Immature natural killer cell (primary cell): ENCODE measurements around the gene DAPP1. TPM values are rescaled to one million over a fixed set of nuclear protein-coding genes. Genes with fewer than 3 reads are reported as not detected.
A peak's percentile ranks its signal among the peaks of the same experiment; 100 is the strongest.
"Not testable (repeated sequence)": the region's sequence is repeated elsewhere in the genome, so short reads cannot be mapped to it uniquely, and the experiment has no call there.

Source experiments
- DNase-seq, 3 donors: peaks; one replicate each; pipeline ENCODE4 v3.0.0; 2022; ENCODE audit warnings: mixed read lengths in 1 of 3
- H3K27ac Mint-ChIP-seq, 6 donors: one replicate each; pipeline ENCODE4 v1.8.0; 2020; ENCODE audit warnings: mixed read lengths in 6 of 6, mild to moderate bottlenecking in 5 of 6, inconsistent platforms in 4 of 6, moderate library complexity in 3 of 6
- H3K27me3 Mint-ChIP-seq, 3 donors: one replicate each; pipeline ENCODE4 v1.8.0; 2020 to 2021; ENCODE audit warnings: low read depth in 3 of 3, mild to moderate bottlenecking in 3 of 3, mixed read lengths in 3 of 3, moderate library complexity in 3 of 3, inconsistent platforms in 1 of 3
- H3K36me3 Mint-ChIP-seq, 3 donors: one replicate each; pipeline ENCODE4 v1.8.0; 2020; ENCODE audit warnings: mixed read lengths in 3 of 3, inconsistent platforms in 2 of 3, mild to moderate bottlenecking in 2 of 3
- H3K4me1 Mint-ChIP-seq, 2 donors: one replicate each; pipeline ENCODE4 v1.8.0; 2020; ENCODE audit warnings: inconsistent platforms in 2 of 2, mild to moderate bottlenecking in 2 of 2, mixed read lengths in 2 of 2, moderate library complexity in 1 of 2
- H3K4me3 Mint-ChIP-seq, 5 donors: one replicate each; pipeline ENCODE4 v1.8.0; 2020; ENCODE audit warnings: mild to moderate bottlenecking in 5 of 5, mixed read lengths in 5 of 5, inconsistent platforms in 3 of 5, moderate library complexity in 3 of 5
- H3K9me3 Mint-ChIP-seq, 6 donors: one replicate each; pipeline ENCODE4 v1.8.0; 2020; ENCODE audit warnings: mild to moderate bottlenecking in 6 of 6, mixed read lengths in 6 of 6, inconsistent platforms in 4 of 6, moderate library complexity in 3 of 6
- polyA plus RNA-seq, 3 donors: library from polyadenylated mRNA; unstranded; fragments of 300-500 nt; fragmentation: Illumina TruSeq; gene quantifications; one replicate each; pipeline ENCODE4 v1.2.3, GENCODE V29; 2021

The DAPP1 gene
- 10 to 100 TPM; 11.7 to 13.8 (median 13.2) TPM for polyA plus RNA-seq

GRCh38 chr4:99816545-99817308, at the start of gene DAPP1:
Gene DAPP1, plus strand, starts transcription at chr4:99816827. Its CDS starts 87 bp downstream, at chr4:99816914.
- peaks cover 20 to 36% of the 10 kb centered on the region in 2 donors for H3K4me1 Mint-ChIP-seq
- peak within 1 kb of the TSS; percentile 57 to 90 (median 80) for H3K27ac Mint-ChIP-seq
- H3K4me3 Mint-ChIP-seq = peak within 1 kb of the TSS; percentile 77 to 84 (median 79)
- peak; percentile 60 to 71 (median 65) for DNase-seq
- H3K36me3 Mint-ChIP-seq = no peaks in the 10 kb centered on the region
- peaks cover 0 to 6% (median 2%) of the 10 kb centered on the region in 3 donors for H3K27me3 Mint-ChIP-seq
- no peaks in the 10 kb centered on the region for H3K9me3 Mint-ChIP-seq

GRCh38 chr4:99770842-99771241, 45.8 kb upstream of the DAPP1 start:
- H3K4me1 Mint-ChIP-seq, H3K27ac Mint-ChIP-seq, H3K4me3 Mint-ChIP-seq, DNase-seq, H3K36me3 Mint-ChIP-seq: not testable (repeated sequence)
- Mint-ChIP-seq H3K27me3 (peaks cover 0 to 12% (median 0%) of the 10 kb centered on the region in 3 donors), H3K9me3 (peaks cover 5 to 17% (median 7%) of the 10 kb centered on the region in 6 donors)

GRCh38 chr4:99783940-99784339, 32.7 kb upstream of the DAPP1 start:
- peaks cover 0 to 8% (median 0%) of the 10 kb centered on the region in 6 donors for H3K9me3 Mint-ChIP-seq
- no peaks in the 10 kb centered on the region for H3K4me1 Mint-ChIP-seq
- peaks cover 2 to 10% (median 3%) of the 10 kb centered on the region in 3 donors for H3K27me3 Mint-ChIP-seq
- no peak for DNase-seq
- no peaks in the 10 kb centered on the region for H3K36me3 Mint-ChIP-seq
- no peak overlapping the region for H3K27ac Mint-ChIP-seq
- H3K4me3 Mint-ChIP-seq = no peak overlapping the region

- H3K9me3 Mint-ChIP-seq = peaks cover 0 to 8% (median 0%) of the 10 kb centered on the region in 6 donors
- no peaks in the 10 kb centered on the region for H3K36me3 Mint-ChIP-seq
- H3K4me1 Mint-ChIP-seq = no peaks in the 10 kb centered on the region
- DNase-seq = no peak
- H3K4me3 Mint-ChIP-seq = no peak overlapping the region
- peaks cover 2 to 10% (median 7%) of the 10 kb centered on the region in 3 donors for H3K27me3 Mint-ChIP-seq
- H3K27ac Mint-ChIP-seq = no peak overlapping the region
Observed at GRCh38 chr4:99784842-99785241, 31.8 kb upstream of the DAPP1 start.

GRCh38 chr4:99790796-99791617, 25.6 kb upstream of the DAPP1 start:
- Mint-ChIP-seq H3K27ac (no peak overlapping the region), H3K9me3 (peaks cover 0 to 4% (median 0%) of the 10 kb centered on the region in 6 donors), H3K27me3 (peaks cover 2 to 10% (median 8%) of the 10 kb centered on the region in 3 donors), H3K4me3 (no peak overlapping the region), H3K36me3 (no peaks in the 10 kb centered on the region), H3K4me1 (no peaks in the 10 kb centered on the region)
- DNase-seq = no peak

GRCh38 chr4:99800332-99801004, 16.2 kb upstream of the DAPP1 start:
- Mint-ChIP-seq H3K27ac (no peak overlapping the region), H3K9me3 (peaks cover 0 to 3% (median under 1%) of the 10 kb centered on the region in 6 donors), H3K4me3 (no peak overlapping the region), H3K27me3 (peaks cover 0 to 21% (median 13%) of the 10 kb centered on the region in 3 donors), H3K4me1 (no peaks in the 10 kb centered on the region), H3K36me3 (no peaks in the 10 kb centered on the region)
- DNase-seq = no peak

- Mint-ChIP-seq H3K27ac (no peak overlapping the region), H3K9me3 (peaks cover 0 to 3% (median under 1%) of the 10 kb centered on the region in 6 donors), H3K36me3 (no peaks in the 10 kb centered on the region), H3K4me3 (no peak overlapping the region), H3K4me1 (no peaks in the 10 kb centered on the region), H3K27me3 (peaks cover 0 to 15% (median 13%) of the 10 kb centered on the region in 3 donors)
- no peak for DNase-seq
Observed at GRCh38 chr4:99801005-99801699, 15.5 kb upstream of the DAPP1 start.

- H3K27me3 Mint-ChIP-seq = peaks cover 3 to 17% (median 17%) of the 10 kb centered on the region in 3 donors
- no peaks in the 10 kb centered on the region for H3K36me3 Mint-ChIP-seq
- H3K9me3 Mint-ChIP-seq = no peaks in the 10 kb centered on the region
- H3K4me1 Mint-ChIP-seq = no peaks in the 10 kb centered on the region
- no peak overlapping the region for H3K27ac Mint-ChIP-seq
- DNase-seq = no peak
- H3K4me3 Mint-ChIP-seq = no peak overlapping the region
Observed at GRCh38 chr4:99803566-99804101, 13.0 kb upstream of the DAPP1 start.

GRCh38 chr4:99806545-99806944, 10.1 kb upstream of the DAPP1 start:
- no peak overlapping the region for H3K4me3 Mint-ChIP-seq
- peaks cover 5 to 18% (median 9%) of the 10 kb centered on the region in 3 donors for H3K27me3 Mint-ChIP-seq
- no peaks in the 10 kb centered on the region for H3K9me3 Mint-ChIP-seq
- H3K4me1 Mint-ChIP-seq = no peaks in the 10 kb centered on the region
- H3K36me3 Mint-ChIP-seq = no peaks in the 10 kb centered on the region
- no peak for DNase-seq
- H3K27ac Mint-ChIP-seq = no peak overlapping the region

- Mint-ChIP-seq H3K27ac (no peak overlapping the region), H3K4me1 (no peaks in the 10 kb centered on the region), H3K4me3 (no peak overlapping the region), H3K36me3 (no peaks in the 10 kb centered on the region), H3K9me3 (no peaks in the 10 kb centered on the region), H3K27me3 (peaks cover 5 to 18% (median 9%) of the 10 kb centered on the region in 3 donors)
- no peak for DNase-seq
Observed at GRCh38 chr4:99807666-99808065, 9.0 kb upstream of the DAPP1 start.

- no peaks in the 10 kb centered on the region for H3K9me3 Mint-ChIP-seq
- no peaks in the 10 kb centered on the region for H3K4me1 Mint-ChIP-seq
- peak; percentile 31 to 44 (median 32) for DNase-seq
- H3K27ac Mint-ChIP-seq = no peak overlapping the region
- no peak overlapping the region for H3K4me3 Mint-ChIP-seq
- peaks cover 5 to 15% (median 9%) of the 10 kb centered on the region in 3 donors for H3K27me3 Mint-ChIP-seq
- H3K36me3 Mint-ChIP-seq = no peaks in the 10 kb centered on the region
Observed at GRCh38 chr4:99808260-99808857, 8.3 kb upstream of the DAPP1 start.

- Mint-ChIP-seq H3K4me1 (no peaks in the 10 kb centered on the region), H3K4me3 (no peak overlapping the region), H3K27me3 (peaks cover 5 to 8% (median 6%) of the 10 kb centered on the region in 3 donors), H3K9me3 (no peaks in the 10 kb centered on the region), H3K27ac (no peak overlapping the region), H3K36me3 (no peaks in the 10 kb centered on the region)
- DNase-seq = no peak
Observed at GRCh38 chr4:99809326-99809725, 7.3 kb upstream of the DAPP1 start.
